Right cardiac atrium (tissue), 5 donors: Measurements from ENCODE around the gene GANAB. TPM values are rescaled to one million over a fixed set of nuclear protein-coding genes. Genes with fewer than 3 reads are reported as not detected.
"Not testable (repeated sequence)": the region's sequence is repeated elsewhere in the genome, so short reads cannot be mapped to it uniquely, and the experiment has no call there.

Experiments used
- ATAC-seq, 2 donors: fragments of 200-7000 bp; cut with Tn5 transposase; one replicate each; pipeline versions ENCODE4 v1.8.0 to v1.9.1; 2020; ENCODE audit warnings: moderate library complexity in 2 of 2, mild to moderate bottlenecking in 1 of 2
- DNase-seq, 3 donors: peaks; one replicate each; pipeline ENCODE4 v3.0.0-alpha.2; 2020
- H3K27ac ChIP-seq: one replicate; pipeline ENCODE4 v1.5.1; 2013; ENCODE audit warnings: mild to moderate bottlenecking, low read length, control low read depth, moderate library complexity
- H3K27me3 ChIP-seq: one replicate; pipeline ENCODE4 v1.6.1; 2013; ENCODE audit not compliant: control insufficient read depth, insufficient read depth
- H3K4me1 ChIP-seq: one replicate; pipeline ENCODE4 v1.6.1; 2013; ENCODE audit warnings: low read length; ENCODE audit not compliant: control insufficient read depth, insufficient read depth
- H3K4me3 ChIP-seq: one replicate; pipeline ENCODE4 v1.5.1; 2013; ENCODE audit warnings: low read length, control low read depth
- H3K9me3 ChIP-seq: one replicate; pipeline ENCODE4 v1.6.1; 2013; ENCODE audit warnings: low read length; ENCODE audit not compliant: control insufficient read depth
- WGBS: extraction: QIAGEN DNeasy Blood & Tissue Kit; methylation state at CpG from one replicate; pipeline ENCODE4 v1.1.7; 2013; 5-methylcytosine and 5-hydroxymethylcytosine counted together
- intact Hi-C, 4 donors: fragments of 100-400 bp; cut with DNase I; formaldehyde crosslinking; loops; one replicate each; pipeline versions ENCODE4 v1.11.0 to v1.14.0; 2022 to 2023
- polyA plus RNA-seq: library from polyadenylated mRNA; stranded (reverse); fragments of 200-250 nt; gene quantifications from one replicate; pipeline ENCODE4 v1.2.3, GENCODE V29; 2013
- total RNA-seq, 4 donors: library from RNA; stranded (reverse); fragmentation: NEBNext Ultra II Directional; extraction: Animal tissue kit (Norgen Biotek cat#: 25700); gene quantifications; one replicate each; pipeline ENCODE4 v1.2.1, GENCODE V29; 2021
- donor health status: healthy with polysubstance abuse.
- donor health status: DM: no; HTN: yes; CAD: no.
- donor health status: DM: no; HTN: no; CAD: no.
- donor health status: DM: no; HTN: yes; CAD: no; lungs with severe emphysema.
- donor health status: DM: yes; HTN: yes; CAD: no.

GANAB gene
- total and polyA plus RNA-seq, 5 donors: 66.5 to 137 (median 114) TPM

DNA sequence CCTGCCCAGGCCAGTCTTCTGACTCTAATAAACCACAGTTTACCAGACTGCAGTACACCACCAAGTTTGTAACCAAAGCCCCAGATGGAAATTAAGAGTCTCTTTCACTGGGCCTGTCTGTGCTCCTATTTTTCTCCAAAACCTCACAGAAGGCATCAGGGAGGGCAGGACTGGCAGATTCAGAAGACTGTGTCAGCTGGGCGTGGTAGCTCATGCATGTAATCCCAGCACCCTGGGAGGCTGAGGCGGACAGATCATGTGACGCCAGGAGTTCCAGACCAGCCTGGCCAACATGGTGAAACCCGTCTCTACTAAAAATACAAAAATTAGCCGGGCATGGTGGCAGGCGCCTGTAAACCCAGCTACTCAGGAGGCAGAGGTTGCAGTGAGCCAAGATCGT, 61.1 kb downstream of the GANAB start:
- H3K27ac ChIP-seq: not testable (repeated sequence)
- WGBS: 98% methylated on average over 7 of the region's 7 CpGs

DNA sequence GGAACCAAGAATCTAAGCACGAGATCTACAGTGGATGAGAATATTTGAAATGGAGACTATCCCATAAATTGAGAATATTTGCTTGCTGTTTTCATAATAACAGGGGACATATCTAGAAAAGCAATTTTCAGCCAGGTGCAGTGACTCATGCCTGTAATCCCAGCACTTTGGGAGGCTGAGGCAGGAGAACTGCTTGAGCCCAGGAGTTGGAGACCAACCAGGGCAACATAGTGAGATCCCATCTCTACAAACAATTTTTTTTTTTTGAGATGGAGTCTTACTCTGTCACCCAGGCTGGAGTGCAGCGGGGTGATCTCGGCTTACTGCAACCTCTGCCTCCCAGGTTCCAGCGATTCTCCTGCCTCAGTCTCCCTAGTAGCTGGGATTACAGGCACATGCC, 64.7 kb downstream of the GANAB start:
- H3K27ac ChIP-seq, H3K27me3 ChIP-seq, H3K4me3 ChIP-seq, ATAC-seq, H3K4me1 ChIP-seq, intact Hi-C loops, H3K9me3 ChIP-seq, DNase-seq: not testable (repeated sequence)
- WGBS: 95% methylated on average over 4 of the region's 4 CpGs

More for the DNA sequence above, 61.1 kb downstream of the GANAB start:
- H3K4me1 ChIP-seq, H3K9me3 ChIP-seq, DNase-seq, intact Hi-C loops, ATAC-seq, H3K27me3 ChIP-seq, H3K4me3 ChIP-seq: not testable (repeated sequence)

DNA sequence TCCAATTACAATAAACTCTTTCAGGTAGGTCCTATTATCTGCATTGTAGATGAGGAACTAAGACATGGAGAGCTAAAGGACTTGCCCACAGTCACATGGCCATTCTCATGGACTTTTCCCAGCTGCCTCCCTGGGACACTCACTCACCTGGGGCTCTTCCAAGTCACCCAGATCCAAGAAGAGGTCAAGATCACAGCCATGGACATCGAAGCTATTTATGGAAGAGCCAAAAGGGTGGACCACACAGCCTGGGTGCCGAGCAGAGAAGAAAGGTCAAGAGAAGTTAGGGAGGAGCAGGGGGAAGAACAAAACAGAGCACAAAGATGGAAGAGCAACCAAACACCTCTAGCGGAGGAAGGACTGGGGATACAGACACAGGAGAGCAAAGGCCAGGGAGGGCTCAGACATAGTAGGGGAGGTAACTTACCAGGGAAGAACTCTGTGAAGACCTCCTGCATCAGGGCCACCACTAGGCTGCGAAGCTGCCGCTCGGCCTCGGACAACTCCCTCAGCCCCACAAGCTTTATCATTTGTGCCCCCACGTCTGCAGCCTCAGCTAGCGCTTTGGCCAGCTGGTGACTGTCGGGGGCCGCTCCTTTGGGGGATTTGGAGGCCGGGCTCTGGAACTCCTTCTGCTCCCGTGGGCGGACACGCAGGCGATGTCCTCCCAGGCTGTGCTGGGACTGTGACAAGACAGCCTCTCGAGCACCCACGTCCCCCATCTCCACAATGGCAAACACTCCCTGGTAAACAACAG, 65.3 kb downstream of the GANAB start:
- no peak overlapping the region for H3K27ac ChIP-seq
- 84% methylated on average over 18 of the region's 18 CpGs for WGBS

DNA sequence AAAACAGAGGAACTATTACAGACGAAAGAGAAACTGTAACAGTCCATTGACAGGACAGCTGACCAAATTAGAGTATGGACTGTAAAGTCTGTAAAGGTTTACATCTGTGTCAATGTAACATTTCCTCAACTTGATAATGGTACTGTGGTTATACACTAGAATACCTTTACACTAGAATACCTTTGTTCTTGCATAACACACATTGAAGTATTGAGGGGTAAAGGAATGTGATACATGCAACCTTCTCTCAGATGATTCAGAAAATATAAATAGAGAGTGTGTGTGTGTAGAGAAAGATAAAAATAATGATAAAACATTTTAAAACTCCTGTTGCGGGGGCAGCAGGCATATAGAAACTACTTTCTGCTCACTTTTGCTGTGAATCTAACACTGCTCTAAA, 67.2 kb downstream of the GANAB start:
- Histone ChIP-seq H3K4me3 (no peak overlapping the region), H3K27ac (no peak overlapping the region), H3K4me1 (peaks cover 2% of the 10 kb centered on the region), H3K9me3 (no peaks in the 10 kb centered on the region), H3K27me3 (no peaks in the 10 kb centered on the region)
- ATAC-seq (no peak), DNase-seq (no peak)
- 88% methylated on average over 2 of the region's 2 CpGs for WGBS
- intact Hi-C loops: no loop called here

More for the DNA sequence above, 65.3 kb downstream of the GANAB start:
- intact Hi-C loops: no loop called here
- no peaks in the 10 kb centered on the region for H3K4me1 ChIP-seq
- no peaks in the 10 kb centered on the region for H3K9me3 ChIP-seq
- DNase-seq (no peak), ATAC-seq (no peak)
- H3K4me3 ChIP-seq: no peak overlapping the region
- no peaks in the 10 kb centered on the region for H3K27me3 ChIP-seq

DNA sequence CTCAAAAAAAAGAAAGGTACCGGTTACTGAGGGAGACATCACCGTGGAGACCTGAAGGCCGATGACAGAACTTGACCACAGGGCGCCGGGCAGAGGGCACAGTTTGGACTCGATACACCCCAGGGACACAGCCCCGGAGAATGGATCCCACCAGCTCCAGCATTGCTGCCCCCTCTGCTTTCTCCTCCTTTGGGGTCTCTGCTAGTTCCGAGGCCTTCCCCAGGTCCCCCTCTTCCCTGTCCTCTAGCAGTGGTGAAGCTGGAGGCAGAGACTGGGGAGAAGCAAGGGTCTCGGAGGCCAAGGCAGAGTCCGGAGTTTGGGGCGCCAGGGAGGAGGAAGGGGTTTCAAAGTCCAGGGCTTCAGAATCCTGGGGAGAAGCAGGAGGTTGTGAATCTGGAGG, 67.9 kb downstream of the GANAB start:
- H3K27ac ChIP-seq: no peak overlapping the region
- peaks cover 2% of the 10 kb centered on the region for H3K4me1 ChIP-seq
- WGBS: 96% methylated on average over 11 of the region's 11 CpGs
- H3K27me3 ChIP-seq: no peaks in the 10 kb centered on the region
- DNase-seq (no peak), ATAC-seq (no peak)
- no peak overlapping the region for H3K4me3 ChIP-seq
- intact Hi-C loops: no loop called here
- no peaks in the 10 kb centered on the region for H3K9me3 ChIP-seq

DNA sequence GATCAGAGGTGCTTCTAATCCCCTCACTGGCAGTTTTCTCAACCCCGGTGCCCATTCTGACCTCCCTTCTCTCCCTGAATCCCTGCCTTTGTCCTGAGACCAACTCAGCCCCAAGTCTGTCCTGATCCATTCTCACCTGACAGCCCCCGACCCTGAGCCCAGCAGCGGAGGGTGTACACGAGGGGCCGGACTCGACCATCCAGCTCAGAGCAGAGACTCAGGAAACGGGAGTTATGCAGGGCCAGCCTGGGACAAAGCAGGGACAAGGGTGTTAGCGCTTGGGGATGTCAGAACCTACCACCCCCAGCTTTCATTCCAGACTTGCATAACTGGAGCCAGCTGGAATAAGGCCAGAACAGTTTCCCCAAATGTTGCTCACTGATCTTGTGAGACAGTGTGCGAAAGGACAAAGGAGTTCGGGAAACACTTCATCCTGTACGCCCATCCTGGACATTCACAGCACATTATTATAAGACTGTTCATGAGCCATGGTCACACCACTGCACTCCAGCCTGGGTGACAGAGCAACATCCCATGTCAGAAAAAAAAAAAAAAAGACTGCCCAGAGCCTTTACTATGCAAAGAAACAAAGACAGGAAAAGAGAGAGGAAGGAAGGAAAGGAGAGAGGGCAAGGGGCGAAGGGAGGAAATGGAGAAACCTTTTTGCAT, 69.2 kb downstream of the GANAB start:
- peak overlapping the region; percentile 80 for H3K27ac ChIP-seq
- DNase-seq (peak in 1 of 3 donors; percentile 42), ATAC-seq (peak in 1 of 2 donors; percentile 58)
- H3K4me3 ChIP-seq: no peak overlapping the region
- H3K4me1 ChIP-seq: peaks cover 2% of the 10 kb centered on the region
- no peaks in the 10 kb centered on the region for H3K9me3 ChIP-seq
- WGBS: 56% methylated on average over 12 of the region's 12 CpGs
- no peaks in the 10 kb centered on the region for H3K27me3 ChIP-seq
- intact Hi-C loops: no loop called here

DNA sequence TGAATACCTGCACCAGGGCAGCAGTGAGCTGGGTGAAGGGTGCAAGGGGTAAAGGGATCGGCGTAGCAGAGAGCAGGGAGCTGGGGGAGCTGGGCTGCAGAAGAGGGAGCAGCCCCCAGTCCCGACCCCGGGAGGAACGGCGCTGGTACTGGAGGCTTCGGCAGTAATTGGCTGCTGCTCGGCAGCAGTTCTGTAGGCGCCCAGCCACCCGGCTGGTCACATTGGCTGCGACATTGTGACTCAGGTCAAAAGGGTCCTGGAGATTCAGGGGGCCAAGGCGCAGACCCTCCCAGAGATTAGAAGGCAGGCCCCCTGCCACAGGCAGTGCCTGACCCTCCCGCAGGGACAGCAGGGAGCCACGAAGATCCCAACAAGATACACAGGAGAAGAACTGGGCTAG, 70.6 kb downstream of the GANAB start:
- peaks cover 2% of the 10 kb centered on the region for H3K4me1 ChIP-seq
- no peaks in the 10 kb centered on the region for H3K9me3 ChIP-seq
- intact Hi-C loops: no loop called here
- peak overlapping the region; percentile 80 for H3K27ac ChIP-seq
- H3K27me3 ChIP-seq: no peaks in the 10 kb centered on the region
- ATAC-seq: no peak
- DNase-seq: peak in 1 of 3 donors; percentile 49
- no peak overlapping the region for H3K4me3 ChIP-seq
- 68% methylated on average over 14 of the region's 14 CpGs for WGBS

DNA sequence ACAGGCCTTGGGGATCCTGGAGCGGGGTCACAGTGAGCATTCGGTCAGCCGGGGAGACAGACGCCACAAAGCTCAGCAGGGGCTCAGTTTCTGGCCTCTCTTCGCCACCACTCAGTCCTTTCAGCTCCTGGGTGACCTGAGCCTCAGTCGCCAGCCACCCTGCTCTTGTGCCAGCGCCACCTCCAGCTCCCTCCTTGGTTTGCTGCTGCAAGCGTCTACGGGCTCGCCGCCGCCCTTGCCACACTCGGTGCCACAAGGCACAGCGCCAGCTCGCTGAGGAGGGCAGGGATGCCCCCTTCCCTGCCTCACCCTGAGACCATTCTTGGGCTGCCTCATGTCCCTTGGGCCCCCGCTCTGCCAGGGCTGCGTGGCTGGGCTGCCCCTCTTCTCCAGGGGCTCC, 71.3 kb downstream of the GANAB start:
- WGBS: 42% methylated on average over 17 of the region's 17 CpGs
- H3K4me1 ChIP-seq: peaks cover 2% of the 10 kb centered on the region
- H3K9me3 ChIP-seq: no peaks in the 10 kb centered on the region
- H3K27ac ChIP-seq: peak overlapping the region; percentile 41
- no peak for ATAC-seq
- no peak overlapping the region for H3K4me3 ChIP-seq
- H3K27me3 ChIP-seq: no peaks in the 10 kb centered on the region
- DNase-seq: peak in 1 of 3 donors; percentile 76
- intact Hi-C loops: no loop called here

Other genes starting within 250 kb of the GANAB start
- not detected for gene SCGB1A1, start 227.6 kb downstream of the GANAB start, total RNA-seq
- gene SCGB1A1, start 227.6 kb downstream of the GANAB start, polyA plus RNA-seq: not detected
- gene AHNAK, start 99.8 kb downstream of the GANAB start, total RNA-seq: 100 to 1,000 TPM; 289 to 371 (median 320) TPM
- gene AHNAK, start 99.8 kb downstream of the GANAB start, polyA plus RNA-seq: 78.1 TPM
- 1,000 to 10,000 TPM in 1 of 4 donors, 100 to 1,000 TPM in 3; 807 to 1,060 (median 897) TPM for gene EEF1G, start 72.7 kb downstream of the GANAB start, total RNA-seq
- 770 TPM for gene EEF1G, start 72.7 kb downstream of the GANAB start, polyA plus RNA-seq
- gene TUT1, start 55.1 kb downstream of the GANAB start, total RNA-seq: 10 to 100 TPM in 3 of 4 donors, 1 to 10 TPM in 1; 8.0 to 15.3 (median 11.5) TPM
- gene TUT1, start 55.1 kb downstream of the GANAB start, polyA plus RNA-seq: 10.7 TPM
- gene MTA2, start 44.7 kb downstream of the GANAB start, total RNA-seq: 10 to 100 TPM; 34.8 to 47.6 (median 38.3) TPM
- 24.1 TPM for gene MTA2, start 44.7 kb downstream of the GANAB start, polyA plus RNA-seq
- gene EML3, start 33.8 kb downstream of the GANAB start, total RNA-seq: 10 to 100 TPM; 23.5 to 33.3 (median 26.7) TPM
- 23.9 TPM for gene EML3, start 33.8 kb downstream of the GANAB start, polyA plus RNA-seq
- 1 to 10 TPM; 6.1 to 7.9 (median 6.6) TPM for gene ROM1, start 33.4 kb downstream of the GANAB start, total RNA-seq
- 7.9 TPM for gene ROM1, start 33.4 kb downstream of the GANAB start, polyA plus RNA-seq
- 10 to 100 TPM; 10.7 to 23.1 (median 16.7) TPM for gene B3GAT3, start 24.6 kb downstream of the GANAB start, total RNA-seq
- 18.7 TPM for gene B3GAT3, start 24.6 kb downstream of the GANAB start, polyA plus RNA-seq
- 10 to 100 TPM; 10.4 to 13.3 (median 11.8) TPM for gene INTS5, start 6.7 kb upstream of the GANAB start, total RNA-seq
- 6.1 TPM for gene INTS5, start 6.7 kb upstream of the GANAB start, polyA plus RNA-seq
- gene C11orf98, start 18.6 kb upstream of the GANAB start, total RNA-seq: 10 to 100 TPM; 30.6 to 41.1 (median 35.2) TPM
- 79.7 TPM for gene C11orf98, start 18.6 kb upstream of the GANAB start, polyA plus RNA-seq
- gene CSKMT, start 18.7 kb upstream of the GANAB start, total RNA-seq: 1 to 10 TPM; 6.6 to 9.5 (median 7.3) TPM
- 5.2 TPM for gene CSKMT, start 18.7 kb upstream of the GANAB start, polyA plus RNA-seq
- gene UQCC3, start 25.1 kb upstream of the GANAB start, total RNA-seq: 1 to 10 TPM; 5.2 to 8.6 (median 6.5) TPM
- gene UQCC3, start 25.1 kb upstream of the GANAB start, polyA plus RNA-seq: 12.9 TPM
- 1 to 10 TPM; 3.2 to 5.8 (median 3.6) TPM for gene LBHD1, start 25.7 kb upstream of the GANAB start, total RNA-seq
- gene LBHD1, start 25.7 kb upstream of the GANAB start, polyA plus RNA-seq: 7.3 TPM
- gene UBXN1, start 32.5 kb upstream of the GANAB start, total RNA-seq: 10 to 100 TPM; 76.6 to 95.7 (median 83.6) TPM
- 101 TPM for gene UBXN1, start 32.5 kb upstream of the GANAB start, polyA plus RNA-seq
- 1 to 10 TPM; 1.4 to 3.3 (median 2.3) TPM for gene LRRN4CL, start 42.9 kb upstream of the GANAB start, total RNA-seq
- gene LRRN4CL, start 42.9 kb upstream of the GANAB start, polyA plus RNA-seq: 3.0 TPM
- gene BSCL2, start 60.8 kb upstream of the GANAB start, total RNA-seq: 10 to 100 TPM; 20.0 to 27.6 (median 26.5) TPM
- gene BSCL2, start 60.8 kb upstream of the GANAB start, polyA plus RNA-seq: 34.3 TPM
- gene GNG3, start 61.1 kb upstream of the GANAB start, total RNA-seq: not detected
- gene GNG3, start 61.1 kb upstream of the GANAB start, polyA plus RNA-seq: 0.57 TPM
- 10 to 100 TPM; 29.3 to 37.2 (median 35.5) TPM for gene HNRNPUL2, start 80.8 kb upstream of the GANAB start, total RNA-seq
- gene HNRNPUL2, start 80.8 kb upstream of the GANAB start, polyA plus RNA-seq: 33.2 TPM
- 10 to 100 TPM; 11.7 to 17.0 (median 14.6) TPM for gene TTC9C, start 81.9 kb upstream of the GANAB start, total RNA-seq
- 18.4 TPM for gene TTC9C, start 81.9 kb upstream of the GANAB start, polyA plus RNA-seq
- gene ZBTB3, start 107.5 kb upstream of the GANAB start, total RNA-seq: 10 to 100 TPM in 2 of 4 donors, 1 to 10 TPM in 2; 7.8 to 14.5 (median 9.5) TPM
- 4.0 TPM for gene ZBTB3, start 107.5 kb upstream of the GANAB start, polyA plus RNA-seq
- 10 to 100 TPM; 34.4 to 43.3 (median 37.4) TPM for gene POLR2G, start 115.0 kb upstream of the GANAB start, total RNA-seq
- gene POLR2G, start 115.0 kb upstream of the GANAB start, polyA plus RNA-seq: 51.1 TPM
- 10 to 100 TPM in 1 of 4 donors, 1 to 10 TPM in 3; 8.0 to 17.1 (median 9.6) TPM for gene TAF6L, start 124.8 kb upstream of the GANAB start, total RNA-seq
- gene TAF6L, start 124.8 kb upstream of the GANAB start, polyA plus RNA-seq: 10.4 TPM
- 10 to 100 TPM; 19.2 to 21.8 (median 19.7) TPM for gene TMEM179B, start 140.8 kb upstream of the GANAB start, total RNA-seq
- gene TMEM179B, start 140.8 kb upstream of the GANAB start, polyA plus RNA-seq: 29.7 TPM
- 10 to 100 TPM; 12.7 to 17.2 (median 16.3) TPM for gene TMEM223, start 145.4 kb upstream of the GANAB start, total RNA-seq
- gene TMEM223, start 145.4 kb upstream of the GANAB start, polyA plus RNA-seq: 29.5 TPM
- gene NXF1, start 158.8 kb upstream of the GANAB start, total RNA-seq: 10 to 100 TPM; 40.3 to 56.4 (median 47.1) TPM
- gene NXF1, start 158.8 kb upstream of the GANAB start, polyA plus RNA-seq: 45.8 TPM
- 10 to 100 TPM; 20.1 to 27.8 (median 21.8) TPM for gene STX5, start 185.4 kb upstream of the GANAB start, total RNA-seq
- 14.4 TPM for gene STX5, start 185.4 kb upstream of the GANAB start, polyA plus RNA-seq
- not detected for gene TEX54, start 186.2 kb upstream of the GANAB start, total RNA-seq
- gene TEX54, start 186.2 kb upstream of the GANAB start, polyA plus RNA-seq: not detected
- gene WDR74, start 193.0 kb upstream of the GANAB start, total RNA-seq: 10 to 100 TPM; 24.8 to 28.7 (median 26.6) TPM
- gene WDR74, start 193.0 kb upstream of the GANAB start, polyA plus RNA-seq: 17.9 TPM
- gene SLC3A2, start 234.3 kb upstream of the GANAB start, total RNA-seq: 10 to 100 TPM; 40.2 to 64.1 (median 40.5) TPM
- 28.1 TPM for gene SLC3A2, start 234.3 kb upstream of the GANAB start, polyA plus RNA-seq